ENCODE measurements around the gene ABCC4.
A peak's percentile ranks its signal among the peaks of the same experiment; 100 is the strongest.

Gene ABCC4, protein sequence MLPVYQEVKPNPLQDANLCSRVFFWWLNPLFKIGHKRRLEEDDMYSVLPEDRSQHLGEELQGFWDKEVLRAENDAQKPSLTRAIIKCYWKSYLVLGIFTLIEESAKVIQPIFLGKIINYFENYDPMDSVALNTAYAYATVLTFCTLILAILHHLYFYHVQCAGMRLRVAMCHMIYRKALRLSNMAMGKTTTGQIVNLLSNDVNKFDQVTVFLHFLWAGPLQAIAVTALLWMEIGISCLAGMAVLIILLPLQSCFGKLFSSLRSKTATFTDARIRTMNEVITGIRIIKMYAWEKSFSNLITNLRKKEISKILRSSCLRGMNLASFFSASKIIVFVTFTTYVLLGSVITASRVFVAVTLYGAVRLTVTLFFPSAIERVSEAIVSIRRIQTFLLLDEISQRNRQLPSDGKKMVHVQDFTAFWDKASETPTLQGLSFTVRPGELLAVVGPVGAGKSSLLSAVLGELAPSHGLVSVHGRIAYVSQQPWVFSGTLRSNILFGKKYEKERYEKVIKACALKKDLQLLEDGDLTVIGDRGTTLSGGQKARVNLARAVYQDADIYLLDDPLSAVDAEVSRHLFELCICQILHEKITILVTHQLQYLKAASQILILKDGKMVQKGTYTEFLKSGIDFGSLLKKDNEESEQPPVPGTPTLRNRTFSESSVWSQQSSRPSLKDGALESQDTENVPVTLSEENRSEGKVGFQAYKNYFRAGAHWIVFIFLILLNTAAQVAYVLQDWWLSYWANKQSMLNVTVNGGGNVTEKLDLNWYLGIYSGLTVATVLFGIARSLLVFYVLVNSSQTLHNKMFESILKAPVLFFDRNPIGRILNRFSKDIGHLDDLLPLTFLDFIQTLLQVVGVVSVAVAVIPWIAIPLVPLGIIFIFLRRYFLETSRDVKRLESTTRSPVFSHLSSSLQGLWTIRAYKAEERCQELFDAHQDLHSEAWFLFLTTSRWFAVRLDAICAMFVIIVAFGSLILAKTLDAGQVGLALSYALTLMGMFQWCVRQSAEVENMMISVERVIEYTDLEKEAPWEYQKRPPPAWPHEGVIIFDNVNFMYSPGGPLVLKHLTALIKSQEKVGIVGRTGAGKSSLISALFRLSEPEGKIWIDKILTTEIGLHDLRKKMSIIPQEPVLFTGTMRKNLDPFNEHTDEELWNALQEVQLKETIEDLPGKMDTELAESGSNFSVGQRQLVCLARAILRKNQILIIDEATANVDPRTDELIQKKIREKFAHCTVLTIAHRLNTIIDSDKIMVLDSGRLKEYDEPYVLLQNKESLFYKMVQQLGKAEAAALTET (N-terminal part only)

DNA sequence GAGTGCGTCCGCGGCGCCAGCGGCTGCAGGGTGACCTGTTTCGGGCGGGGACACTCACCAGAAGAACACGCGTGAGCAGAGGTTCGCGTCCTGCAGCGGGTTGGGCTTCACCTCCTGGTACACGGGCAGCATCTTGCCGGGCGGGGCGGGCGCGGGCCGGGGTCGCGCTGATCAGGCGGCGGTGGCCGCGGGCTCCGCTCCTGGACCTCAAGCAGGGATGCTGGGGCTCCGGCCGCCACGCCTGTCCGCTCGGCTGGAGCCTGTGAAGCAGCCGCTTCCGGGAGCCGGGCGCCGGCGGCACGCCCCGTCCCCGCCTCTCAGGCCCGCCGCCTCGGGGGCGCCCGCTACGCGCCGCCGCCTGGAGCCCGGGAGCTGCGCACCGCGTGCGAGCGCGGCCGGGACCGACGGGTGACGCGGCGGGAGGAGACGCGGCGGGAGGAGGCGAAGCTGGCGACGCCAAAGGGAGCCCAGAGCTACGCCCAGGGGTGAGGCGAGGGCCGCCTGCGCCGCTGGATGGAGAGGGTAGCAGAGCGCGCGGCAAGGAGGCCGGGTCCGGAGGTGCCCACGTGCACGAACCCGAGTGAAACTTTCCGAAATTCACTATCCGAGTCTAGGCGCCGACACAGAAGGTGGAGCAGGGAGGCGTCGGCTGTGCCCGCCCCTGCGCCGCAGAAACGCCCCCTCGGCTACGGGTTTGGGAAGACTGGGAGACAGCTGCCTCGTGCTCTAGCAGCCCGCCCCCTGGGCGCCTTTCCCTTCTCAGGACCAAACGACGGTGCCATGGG lies at the start of gene ABCC4:
ABCC4 (minus strand) TSS at position 269 of the 785 bp plus-strand sequence; CDS start at position 132, 137 bp downstream.
- DNase-seq: peak; percentile 56

DNA sequence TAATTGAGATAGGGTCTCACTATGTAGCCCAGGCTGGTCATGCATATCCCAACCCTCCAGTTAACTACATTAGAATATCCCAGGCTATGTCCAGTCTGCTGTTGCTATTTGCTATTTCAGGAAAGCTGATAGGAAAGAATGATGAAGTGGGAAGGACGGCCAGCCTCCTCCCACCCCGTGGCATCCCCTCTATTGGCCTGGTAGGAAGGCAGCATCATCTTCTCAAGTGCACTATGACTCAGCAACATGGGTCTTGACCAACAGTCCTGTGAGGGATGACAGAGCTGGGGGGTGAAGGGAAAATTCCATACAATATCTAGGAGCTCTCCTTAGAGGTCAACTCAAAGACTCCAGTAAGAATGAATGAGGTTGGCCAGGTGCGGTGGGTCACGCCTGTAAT lies 48.0 kb upstream of the ABCC4 start:
- DNase-seq: no peak

DNA sequence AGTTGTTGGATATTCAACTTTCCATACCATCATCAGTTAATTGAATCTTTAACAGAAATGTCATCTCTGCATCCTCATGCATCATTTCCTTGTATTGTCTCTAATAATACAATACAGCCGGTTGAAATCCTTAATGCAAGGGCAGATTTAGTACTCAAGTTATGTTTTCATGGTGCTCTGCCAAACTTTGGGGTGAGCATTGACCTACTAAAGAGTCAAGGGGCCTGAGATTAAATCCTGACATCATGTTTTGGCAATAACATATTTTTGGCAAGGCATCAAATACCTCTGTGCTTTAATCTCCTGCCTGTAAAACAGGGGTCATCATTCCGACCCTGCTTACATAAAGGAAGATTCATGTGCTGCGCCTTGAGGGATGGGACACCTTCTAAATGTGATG lies 42.7 kb upstream of the ABCC4 start:
- no peak for DNase-seq

DNA sequence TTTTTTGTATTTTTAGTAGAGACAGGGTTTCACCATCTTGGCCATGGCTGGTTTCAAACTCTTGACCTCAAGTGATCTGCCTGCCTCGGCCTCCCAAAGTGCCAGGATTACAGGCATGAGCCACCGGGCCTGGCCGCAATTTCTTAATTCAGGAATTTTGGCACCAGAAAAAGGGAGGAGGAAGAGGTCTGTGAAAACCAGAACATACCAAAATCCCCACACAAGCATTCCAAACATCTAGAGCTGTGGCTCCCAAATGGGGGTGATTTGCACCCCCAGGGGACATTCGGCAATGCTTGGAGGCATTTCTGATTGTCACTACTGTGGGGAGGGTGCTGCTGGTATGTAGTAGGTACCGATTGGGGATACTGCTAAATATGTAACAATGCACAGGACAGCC lies 40.2 kb upstream of the ABCC4 start:
- no peak for DNase-seq

DNA sequence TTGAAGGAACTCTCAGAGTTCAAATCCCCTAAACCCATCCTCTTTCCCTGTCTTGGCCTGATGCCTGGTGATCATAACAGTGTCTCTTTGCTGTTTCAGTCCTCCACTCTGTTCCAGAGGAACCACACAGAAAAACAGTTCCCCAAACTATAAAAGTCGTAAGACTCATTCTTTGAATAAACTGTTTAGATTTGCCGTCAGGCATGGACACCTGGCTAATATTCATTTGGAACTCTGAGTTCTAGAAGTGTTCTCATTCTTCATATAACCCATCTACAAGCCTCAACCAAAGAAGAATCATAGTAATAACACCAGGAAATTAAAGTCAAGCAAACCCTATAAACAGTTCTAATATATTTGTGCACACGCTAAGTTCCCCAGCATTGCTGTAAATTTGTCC lies 37.7 kb upstream of the ABCC4 start:
- DNase-seq: no peak

DNA sequence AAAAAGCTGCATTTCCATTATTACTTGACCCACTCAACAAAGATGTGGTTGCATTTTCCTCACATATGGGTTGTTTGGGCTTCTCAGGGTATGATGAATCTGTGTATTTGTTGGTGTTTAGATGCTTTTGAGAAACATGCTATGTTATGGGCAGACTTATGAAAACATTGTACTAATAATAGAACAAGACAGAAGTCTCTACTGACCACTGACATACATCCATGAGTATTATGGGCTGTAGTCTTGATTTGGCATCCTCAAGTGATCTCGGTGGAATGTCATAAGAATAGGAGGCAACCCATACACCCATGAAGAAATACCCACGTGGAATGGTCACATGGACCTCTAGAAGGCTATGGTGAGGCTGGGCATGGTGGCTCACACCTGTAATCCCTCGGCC lies 36.3 kb upstream of the ABCC4 start:
- no peak for DNase-seq

DNA sequence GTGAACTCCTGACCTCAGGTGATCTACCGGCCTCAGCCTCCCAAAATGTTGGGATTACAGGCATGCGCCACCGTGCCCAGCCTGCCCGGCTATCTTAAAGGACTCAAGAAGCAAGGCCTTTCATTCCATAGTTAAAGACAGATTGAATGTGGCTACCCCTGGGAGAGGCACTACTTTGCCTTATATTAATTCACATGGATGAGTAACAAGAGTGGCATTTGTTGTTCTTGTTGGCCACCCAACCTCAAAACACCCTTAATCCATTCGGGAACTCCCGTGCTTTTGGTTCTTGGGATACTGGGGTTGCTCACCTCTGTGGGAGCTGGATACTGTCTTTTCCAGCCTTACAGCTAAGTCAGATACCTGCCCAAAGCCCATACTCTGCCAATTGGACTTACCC lies 34.4 kb upstream of the ABCC4 start:
- DNase-seq: no peak

DNA sequence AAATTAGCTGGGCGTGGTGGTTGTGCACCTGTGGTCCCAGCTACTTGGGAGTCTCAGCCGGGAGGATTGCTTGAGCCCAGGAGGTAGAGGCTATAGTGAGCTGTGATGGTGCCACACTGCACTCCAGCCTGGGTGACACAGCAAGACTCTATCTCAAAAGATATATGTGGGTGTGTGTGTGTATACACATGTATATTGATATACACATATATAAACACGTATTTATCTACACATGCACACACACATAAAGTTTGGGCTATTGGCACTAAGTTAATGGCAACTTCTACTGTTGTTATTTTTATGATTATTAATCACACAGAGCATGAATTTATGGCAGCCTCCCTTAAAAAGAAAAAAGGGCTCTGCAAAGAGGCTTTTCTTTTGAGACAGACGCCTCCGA lies 27.1 kb upstream of the ABCC4 start:
- DNase-seq: no peak

DNA sequence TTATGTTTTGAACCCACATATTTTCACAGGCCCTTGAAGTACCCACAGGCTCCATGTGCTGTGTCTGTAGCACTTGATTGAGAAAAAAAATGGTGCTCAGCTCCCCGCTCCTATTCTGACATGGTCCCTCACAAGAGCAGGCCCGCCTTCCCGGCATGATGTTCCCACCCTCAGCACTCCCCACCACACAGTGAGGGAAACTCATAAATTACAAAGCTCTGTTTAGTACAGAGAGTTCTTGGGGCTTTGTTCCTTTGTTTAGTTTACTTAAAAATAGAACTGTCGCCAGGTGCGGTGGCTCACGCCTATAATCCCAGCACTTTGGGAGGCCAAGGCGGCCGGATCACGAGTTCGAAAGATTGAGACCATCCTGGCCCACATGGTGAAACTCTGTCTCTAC lies 25.9 kb upstream of the ABCC4 start:
- DNase-seq: no peak

DNA sequence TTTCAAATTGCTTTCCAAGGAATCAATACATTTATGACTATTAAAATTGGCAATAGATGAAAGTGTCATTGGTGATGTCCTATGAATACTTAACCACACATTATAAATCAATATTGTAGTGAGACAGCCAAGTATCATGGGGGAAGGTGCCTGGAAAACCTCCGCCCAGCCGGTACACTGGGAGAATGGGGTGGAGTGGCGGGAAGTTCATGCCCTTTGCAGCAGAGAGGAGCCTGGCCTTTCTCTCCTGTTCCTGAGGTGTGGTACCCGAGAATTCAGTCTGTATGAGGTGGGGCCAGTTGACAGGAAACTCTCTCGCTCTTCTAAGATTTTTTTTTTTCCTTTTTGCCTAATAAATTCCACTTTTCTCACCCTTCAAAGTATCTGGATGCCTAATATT lies 25.4 kb upstream of the ABCC4 start:
- DNase-seq: no peak

DNA sequence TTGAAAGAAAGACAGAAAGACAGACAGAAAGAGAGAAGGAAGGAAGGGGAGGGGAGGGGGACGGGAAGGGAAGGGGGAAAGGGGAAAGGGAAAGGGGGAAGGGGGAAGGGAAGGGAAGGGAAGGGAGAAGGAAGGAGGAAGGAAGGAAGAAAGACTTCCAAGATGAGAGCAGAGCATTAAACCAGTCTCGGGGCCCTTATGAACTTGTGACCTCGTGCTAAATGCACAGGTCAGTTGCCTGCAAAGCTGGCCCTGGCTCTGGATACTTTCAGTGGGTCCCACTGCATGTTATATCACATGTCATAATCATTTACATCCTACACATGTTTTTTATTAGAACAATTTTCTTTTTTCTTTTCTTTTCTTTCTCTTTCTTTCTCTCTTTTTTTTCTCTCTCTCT lies 24.2 kb upstream of the ABCC4 start:
- DNase-seq: no peak

DNA sequence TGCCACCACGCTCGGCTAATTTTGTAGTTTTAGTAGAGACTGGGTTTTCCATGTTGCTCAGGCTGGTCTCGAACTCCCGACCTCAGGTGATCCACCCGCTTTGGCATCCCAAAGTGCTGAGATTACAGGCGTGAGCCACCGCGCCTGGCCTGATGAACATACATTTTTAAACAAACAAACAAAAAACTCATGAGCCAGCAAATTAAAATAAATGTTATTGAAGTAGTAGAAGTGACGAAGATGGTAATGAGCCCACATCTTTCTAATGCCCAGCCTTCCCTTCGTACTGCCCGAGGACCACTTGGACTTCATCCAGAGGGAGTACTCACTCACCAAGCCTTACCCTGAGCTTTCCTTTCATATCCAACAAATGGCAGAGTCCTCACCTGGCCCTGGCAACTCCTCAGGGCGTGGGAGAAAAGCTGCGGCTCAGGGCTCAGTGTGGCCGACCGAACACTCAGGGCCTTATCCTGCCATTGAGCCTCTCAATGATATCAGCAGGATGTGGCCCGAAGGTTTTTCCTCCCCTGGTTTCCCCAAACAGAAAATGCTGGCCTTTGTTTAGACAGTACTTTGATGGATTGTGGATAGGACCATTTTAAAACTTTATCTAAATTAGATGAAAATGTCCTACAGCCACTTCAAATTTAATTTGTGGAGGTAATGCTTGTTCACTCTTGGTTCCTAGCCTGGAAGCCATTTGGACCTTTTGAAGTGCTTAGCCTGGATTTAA lies 22.8 kb upstream of the ABCC4 start:
- DNase-seq: no peak

DNA sequence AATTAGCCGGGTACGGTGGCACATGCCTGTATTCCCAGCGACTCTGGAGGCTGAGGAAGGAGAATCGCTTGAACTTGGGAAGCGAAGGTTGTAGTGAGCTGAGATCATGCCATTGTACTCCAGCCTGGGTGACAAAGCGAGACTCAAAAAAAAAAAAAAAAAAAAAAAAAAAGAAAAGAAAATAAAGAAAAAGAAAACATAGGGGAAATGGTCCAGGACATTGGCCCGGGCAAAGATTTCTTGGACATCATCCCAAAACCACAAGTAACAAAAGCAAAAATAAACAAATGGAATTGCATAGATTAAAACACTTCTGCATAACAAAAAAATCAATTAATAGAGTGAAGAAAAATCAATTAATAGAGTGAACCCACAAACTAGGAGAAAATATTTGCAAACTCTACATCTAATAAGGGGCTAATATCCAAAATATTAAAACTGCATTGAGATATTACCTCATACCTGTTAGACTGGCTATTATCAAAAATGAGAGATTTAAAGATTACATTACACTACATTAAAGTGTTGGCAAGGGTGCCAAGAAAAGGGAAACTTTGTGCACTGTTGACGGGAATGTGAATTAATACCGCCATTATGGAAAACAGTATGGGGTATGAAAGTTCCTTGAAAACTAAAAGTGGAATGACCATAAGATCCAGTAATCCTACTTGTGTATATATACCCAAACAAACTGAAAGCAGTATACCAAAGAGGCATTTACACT lies 18.5 kb upstream of the ABCC4 start:
- no peak for DNase-seq

DNA sequence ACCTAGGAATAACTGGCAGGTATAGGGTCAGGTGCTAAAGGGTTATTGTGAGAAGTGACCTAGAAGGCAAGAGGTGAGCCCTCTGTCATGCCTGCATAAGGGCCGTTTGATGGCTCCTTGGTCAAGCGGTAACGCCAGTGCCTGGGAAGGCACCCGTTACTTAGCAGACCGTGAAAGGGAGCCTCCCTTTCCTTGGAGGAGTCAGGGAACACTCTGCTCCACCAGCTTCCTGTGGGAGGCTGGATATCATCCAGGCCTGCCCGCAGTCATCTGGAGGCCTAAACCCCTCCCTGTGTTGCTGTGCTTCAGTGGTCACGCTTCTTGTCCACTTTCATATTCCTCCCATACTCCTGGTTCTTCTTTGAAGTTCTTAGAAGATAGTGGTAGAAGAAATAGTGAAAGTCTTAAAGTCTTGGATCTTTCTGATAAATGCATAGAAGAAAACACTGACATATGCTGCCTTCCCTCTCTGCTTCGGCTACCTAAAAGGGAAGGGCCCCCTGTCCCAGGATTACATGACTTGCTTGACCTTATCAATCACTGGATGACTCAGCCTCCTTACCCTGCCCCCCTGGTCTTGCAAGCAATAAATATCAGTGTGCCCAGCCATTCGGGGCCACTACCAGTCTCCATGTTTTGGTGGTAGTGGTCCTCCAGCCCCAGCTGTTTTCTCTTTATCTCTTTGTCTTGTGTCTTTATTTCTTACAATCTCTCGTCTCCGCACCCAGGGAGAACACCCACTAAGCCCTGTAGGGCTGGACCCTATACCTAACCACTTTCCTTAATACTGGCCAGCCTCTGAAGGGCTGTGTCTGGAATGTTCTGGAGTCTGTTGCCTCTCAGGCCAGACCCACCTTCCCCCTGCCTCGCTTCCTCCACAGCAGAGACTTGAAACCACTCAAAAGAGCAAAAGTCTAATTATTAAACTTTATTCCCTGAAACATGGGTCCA lies 16.1 kb upstream of the ABCC4 start:
- DNase-seq: no peak

DNA sequence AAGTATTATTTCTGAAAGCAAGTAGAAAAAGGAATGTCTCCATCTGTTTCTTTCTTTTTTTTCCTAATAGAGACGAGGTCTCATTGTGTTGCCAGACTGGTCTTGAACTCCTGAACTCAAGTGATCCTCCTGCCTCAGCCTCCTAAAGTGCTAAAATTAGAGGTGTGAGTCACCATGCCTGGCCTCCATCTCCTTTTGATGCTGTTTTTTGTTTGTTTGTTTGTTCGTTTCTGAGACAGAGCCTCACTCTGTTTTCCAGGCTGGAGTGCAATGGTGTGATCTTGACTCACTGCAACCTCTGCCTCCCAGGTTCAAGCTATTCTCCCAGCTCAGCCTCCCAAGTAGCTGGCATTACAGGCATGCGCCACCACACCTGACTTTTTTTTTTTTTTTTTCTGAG lies 14.5 kb upstream of the ABCC4 start:
- no peak for DNase-seq

DNA sequence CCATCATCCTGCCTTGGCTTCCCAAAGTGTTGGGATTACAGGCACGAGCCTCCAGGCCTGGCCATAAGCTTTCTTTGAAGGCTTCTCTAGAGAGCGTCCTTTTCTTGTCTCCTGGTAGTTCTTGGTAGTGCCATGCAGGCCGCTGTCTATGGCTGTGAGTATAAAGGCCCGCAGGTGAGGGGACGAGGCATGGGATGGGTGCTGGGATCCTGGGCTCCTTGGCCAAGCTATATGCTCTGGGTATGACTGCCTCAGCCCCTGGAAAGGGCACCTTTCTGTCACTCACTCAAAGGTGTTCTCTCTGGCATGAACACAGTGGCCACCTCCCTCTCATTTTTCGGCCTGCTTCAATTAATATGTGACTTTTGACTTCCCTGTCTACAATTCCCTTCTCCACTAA lies 6.3 kb upstream of the ABCC4 start:
- DNase-seq: no peak

DNA sequence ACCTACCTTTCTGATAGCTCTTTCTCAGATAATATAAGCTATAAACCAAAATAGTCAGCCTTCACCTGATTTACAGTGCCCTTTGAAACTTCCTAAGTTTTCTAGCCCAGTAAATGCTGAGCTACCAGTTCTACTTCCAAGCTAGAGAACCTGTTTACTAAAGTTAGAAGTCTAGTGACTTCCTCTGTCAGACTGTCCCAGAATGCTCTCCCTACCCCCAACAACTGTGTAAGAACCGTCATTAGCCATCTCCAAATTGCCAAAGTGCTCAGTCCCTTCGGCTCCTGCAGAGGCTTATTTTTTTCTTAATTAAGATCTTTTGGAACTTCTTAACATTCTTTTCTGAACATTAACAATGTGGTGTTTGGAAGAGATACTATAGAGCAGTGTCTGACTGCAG lies 3.2 kb upstream of the ABCC4 start:
- DNase-seq: no peak

DNA sequence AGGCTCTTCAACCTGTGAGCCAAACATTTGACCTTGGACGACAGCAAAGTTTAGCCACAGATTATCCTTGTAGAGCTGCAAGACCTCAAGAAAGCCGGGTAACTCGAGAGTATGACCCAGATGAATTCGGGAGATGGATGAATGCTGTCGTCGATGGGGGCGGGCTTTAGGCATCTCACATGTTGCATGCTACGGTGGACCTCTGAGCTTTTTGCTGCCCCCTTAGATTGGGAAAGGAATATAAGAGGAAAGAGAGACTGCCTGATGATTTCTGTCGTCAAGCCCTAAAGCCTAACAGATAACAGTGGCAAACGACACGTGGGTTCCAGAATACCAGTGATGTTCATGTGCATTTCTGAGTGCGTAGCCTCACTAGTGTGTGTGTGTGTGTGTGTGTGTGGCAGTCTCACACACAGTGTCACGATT lies 730 bp upstream of the ABCC4 start:
- DNase-seq: peak; percentile 56

DNA sequence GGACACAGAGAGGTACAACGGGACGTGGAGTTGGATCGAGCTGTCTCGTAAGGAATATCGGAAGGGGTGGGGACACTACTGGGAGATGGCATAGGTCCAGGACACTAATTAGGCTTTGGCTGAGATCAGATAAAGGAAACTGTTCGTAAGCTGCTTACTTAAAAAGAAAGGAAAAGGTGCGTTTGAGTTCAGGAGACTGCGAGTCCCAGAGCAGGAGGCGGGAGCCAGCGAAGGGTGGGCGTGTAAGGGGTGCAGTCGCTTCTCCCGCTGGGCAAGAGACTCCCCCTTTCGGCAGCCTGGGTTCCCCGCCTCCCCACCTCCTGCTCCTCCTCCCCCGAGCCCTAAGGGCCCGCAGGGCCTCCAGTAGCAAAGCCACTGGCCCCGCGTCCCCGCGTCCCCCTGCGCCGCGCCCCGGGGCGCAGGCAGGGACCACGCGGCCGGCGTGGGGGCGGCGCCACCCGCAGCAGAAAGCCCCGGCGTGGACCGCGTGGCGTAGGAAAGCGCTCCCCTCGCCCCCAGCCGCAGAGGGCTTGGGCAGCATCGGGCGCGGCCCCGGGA lies 547 bp downstream of the ABCC4 start:
- no peak for DNase-seq
